Measurements from ENCODE around the gene PAN3.

DNA sequence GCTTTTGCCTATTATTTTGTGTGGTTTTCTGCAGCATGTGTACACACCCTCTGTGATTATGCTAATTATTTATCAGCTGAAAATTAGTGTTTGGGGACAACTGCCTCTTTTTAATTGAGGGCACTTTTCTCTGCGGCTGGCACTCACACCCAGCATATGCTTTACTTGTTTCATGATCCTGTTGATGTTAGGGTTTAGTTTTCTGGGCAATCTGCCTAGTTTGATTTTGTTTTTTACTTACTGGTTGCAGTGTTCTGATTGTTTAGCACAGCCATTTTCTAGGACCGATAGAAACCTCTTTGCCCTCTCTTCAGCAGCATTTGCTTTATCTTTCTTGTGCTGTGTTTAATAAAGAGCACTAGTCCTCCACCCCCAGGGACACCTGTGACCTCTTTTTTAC lies 161.6 kb downstream of the PAN3 start:
- no peak for TF ChIP-seq SAP30 (IDR thresholded peaks at IDR 0.05; ENCODE audit: insufficient read depth, insufficient replicate concordance, low read length)
- no peak for TF ChIP-seq ZNF274 (IDR thresholded peaks at IDR 0.05; ENCODE audit: borderline replicate concordance, extremely low read depth, low read length)
- no peak for TF ChIP-seq POLR2AphosphoS5 (IDR thresholded peaks at IDR 0.05; ENCODE audit: low read depth, low read length)
- TF ChIP-seq GTF2F1 (IDR thresholded peaks at IDR 0.05; ENCODE audit: borderline replicate concordance, low read depth, low read length) = no peak
- TF ChIP-seq, protein P1, sequence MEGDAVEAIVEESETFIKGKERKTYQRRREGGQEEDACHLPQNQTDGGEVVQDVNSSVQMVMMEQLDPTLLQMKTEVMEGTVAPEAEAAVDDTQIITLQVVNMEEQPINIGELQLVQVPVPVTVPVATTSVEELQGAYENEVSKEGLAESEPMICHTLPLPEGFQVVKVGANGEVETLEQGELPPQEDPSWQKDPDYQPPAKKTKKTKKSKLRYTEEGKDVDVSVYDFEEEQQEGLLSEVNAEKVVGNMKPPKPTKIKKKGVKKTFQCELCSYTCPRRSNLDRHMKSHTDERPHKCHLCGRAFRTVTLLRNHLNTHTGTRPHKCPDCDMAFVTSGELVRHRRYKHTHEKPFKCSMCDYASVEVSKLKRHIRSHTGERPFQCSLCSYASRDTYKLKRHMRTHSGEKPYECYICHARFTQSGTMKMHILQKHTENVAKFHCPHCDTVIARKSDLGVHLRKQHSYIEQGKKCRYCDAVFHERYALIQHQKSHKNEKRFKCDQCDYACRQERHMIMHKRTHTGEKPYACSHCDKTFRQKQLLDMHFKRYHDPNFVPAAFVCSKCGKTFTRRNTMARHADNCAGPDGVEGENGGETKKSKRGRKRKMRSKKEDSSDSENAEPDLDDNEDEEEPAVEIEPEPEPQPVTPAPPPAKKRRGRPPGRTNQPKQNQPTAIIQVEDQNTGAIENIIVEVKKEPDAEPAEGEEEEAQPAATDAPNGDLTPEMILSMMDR (IDR thresholded peaks at IDR 0.05; ENCODE audit: control extremely low read depth in 1 of 3, insufficient read depth in 1 of 3, low read depth in 1 of 3, low read length in 3 of 3) = no peak
- TF ChIP-seq, protein P2, sequence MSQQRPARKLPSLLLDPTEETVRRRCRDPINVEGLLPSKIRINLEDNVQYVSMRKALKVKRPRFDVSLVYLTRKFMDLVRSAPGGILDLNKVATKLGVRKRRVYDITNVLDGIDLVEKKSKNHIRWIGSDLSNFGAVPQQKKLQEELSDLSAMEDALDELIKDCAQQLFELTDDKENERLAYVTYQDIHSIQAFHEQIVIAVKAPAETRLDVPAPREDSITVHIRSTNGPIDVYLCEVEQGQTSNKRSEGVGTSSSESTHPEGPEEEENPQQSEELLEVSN (IDR thresholded peaks at IDR 0.05) = no peak
- no peak for TF ChIP-seq EP300 (IDR thresholded peaks at IDR 0.05; ENCODE audit: borderline replicate concordance in 1 of 2, low read depth in 2 of 2, low read length in 2 of 2)
- TF ChIP-seq TCF12 (IDR thresholded peaks at IDR 0.05; ENCODE audit: low read depth, low read length) = no peak
- TF ChIP-seq EZH2 (IDR thresholded peaks at IDR 0.05; ENCODE audit: low read depth, low read length, severe bottlenecking) = no peak
- no peak for TF ChIP-seq TAF1 (IDR thresholded peaks at IDR 0.05; ENCODE audit: low read depth, low read length)
